NCI-H1092 treated with DMSO at 0.1 percent for 48 hours (cell line): ENCODE measurements around the gene LURAP1L.

Source experiments
- DNase-seq: peaks from one replicate; lab custom pipeline; 2025; lab: John Stamatoyannopoulos, UW

LURAP1L gene

GRCh38 chr9:12813960-12814876 lies 39.4 kb downstream of the LURAP1L start:
- peak; percentile 92 for DNase-seq

- DNase-seq = no peak
Observed at GRCh38 chr9:12814877-12815237, 40.0 kb downstream of the LURAP1L start.

DNA sequence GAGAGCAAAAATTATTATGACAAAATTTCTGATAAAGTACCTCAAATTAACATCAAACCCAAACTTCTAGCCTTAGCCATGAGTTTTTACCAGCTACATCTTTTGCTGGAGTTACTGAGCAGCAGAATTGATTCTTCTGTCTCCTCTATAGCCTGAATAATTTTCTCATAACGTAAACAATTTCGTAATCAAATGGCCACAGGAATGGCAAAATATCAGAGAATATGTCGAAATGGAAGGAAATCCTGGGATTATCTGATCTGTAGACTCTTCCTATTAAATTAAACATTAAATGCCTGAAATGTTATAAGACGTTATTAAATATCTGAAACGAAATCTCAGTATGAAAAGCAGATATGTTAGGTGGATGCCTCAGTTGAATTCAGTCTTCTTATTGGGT lies 41.1 kb downstream of the LURAP1L start:
- DNase-seq = no peak

- DNase-seq = no peak
Observed at GRCh38 chr9:12816656-12817101, 41.9 kb downstream of the LURAP1L start.

- DNase-seq = no peak
Observed at GRCh38 chr9:12817702-12818101, 42.9 kb downstream of the LURAP1L start.

- no peak for DNase-seq
Observed at GRCh38 chr9:12818431-12819000, 43.7 kb downstream of the LURAP1L start.

DNA sequence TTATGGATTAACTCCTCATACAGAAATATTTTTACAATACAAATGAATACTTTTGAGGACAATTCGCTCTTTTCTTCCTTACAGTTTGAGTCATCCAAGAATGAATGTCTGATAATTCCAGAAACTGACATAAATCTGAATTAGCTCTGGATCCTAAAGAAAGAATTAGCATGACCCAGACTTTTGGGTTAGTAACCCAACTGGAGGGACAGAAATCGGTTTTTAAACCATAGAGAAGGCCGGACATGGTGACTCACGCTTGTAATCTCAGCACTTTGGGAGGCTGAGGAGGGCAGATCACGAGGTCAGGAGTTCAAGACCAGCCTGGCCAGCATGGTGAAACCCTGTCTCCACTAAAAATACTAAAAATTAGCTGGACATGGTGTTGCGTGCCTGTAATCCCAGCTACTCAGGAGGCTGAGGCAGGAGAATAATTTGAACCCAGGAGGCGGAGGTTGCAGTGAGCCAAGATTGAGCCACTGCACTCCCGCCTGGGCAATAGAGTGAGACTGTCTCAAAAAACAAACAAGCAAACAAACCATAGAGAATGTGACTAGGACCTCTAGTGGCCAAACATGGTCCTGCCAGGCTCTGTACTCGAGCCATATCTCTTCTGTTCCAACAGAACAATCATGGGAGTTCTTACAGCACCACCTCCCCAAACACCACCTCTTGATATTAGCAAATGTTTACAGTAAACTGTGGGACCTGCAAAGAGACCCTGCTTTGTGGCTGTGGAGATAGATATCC lies 44.8 kb downstream of the LURAP1L start:
- DNase-seq = no peak

- no peak for DNase-seq
Observed at GRCh38 chr9:12822111-12822510, 47.3 kb downstream of the LURAP1L start.

GRCh38 chr9:12826924-12827565 lies 52.2 kb downstream of the LURAP1L start:
- DNase-seq = no peak

- no peak for DNase-seq
Observed at GRCh38 chr9:12833701-12834100, 58.9 kb downstream of the LURAP1L start.

- no peak for DNase-seq
Observed at GRCh38 chr9:12838546-12838945, 63.7 kb downstream of the LURAP1L start.

- DNase-seq = no peak
Observed at GRCh38 chr9:12843735-12844134, 68.9 kb downstream of the LURAP1L start.

DNA sequence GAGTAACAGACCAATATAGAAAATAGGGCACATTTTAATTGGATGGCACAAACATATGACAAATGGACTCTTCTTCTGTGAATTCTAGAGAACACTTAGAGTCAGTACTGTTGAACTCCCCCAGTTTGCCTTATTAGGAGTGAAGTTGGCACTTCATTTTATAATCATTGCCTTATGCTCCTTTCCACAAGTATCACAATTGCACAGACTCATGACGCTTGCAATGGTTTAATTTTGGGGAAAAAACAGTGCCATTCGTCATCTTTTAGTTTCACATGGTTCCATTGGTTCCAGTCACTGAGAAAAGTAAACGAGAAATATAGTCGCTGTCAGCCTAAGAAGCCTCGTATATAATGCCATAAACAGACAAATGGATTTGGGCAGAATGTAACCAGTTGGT lies 71.2 kb downstream of the LURAP1L start:
- no peak for DNase-seq

- DNase-seq = no peak
Observed at GRCh38 chr9:12847561-12847960, 72.7 kb downstream of the LURAP1L start.

DNA sequence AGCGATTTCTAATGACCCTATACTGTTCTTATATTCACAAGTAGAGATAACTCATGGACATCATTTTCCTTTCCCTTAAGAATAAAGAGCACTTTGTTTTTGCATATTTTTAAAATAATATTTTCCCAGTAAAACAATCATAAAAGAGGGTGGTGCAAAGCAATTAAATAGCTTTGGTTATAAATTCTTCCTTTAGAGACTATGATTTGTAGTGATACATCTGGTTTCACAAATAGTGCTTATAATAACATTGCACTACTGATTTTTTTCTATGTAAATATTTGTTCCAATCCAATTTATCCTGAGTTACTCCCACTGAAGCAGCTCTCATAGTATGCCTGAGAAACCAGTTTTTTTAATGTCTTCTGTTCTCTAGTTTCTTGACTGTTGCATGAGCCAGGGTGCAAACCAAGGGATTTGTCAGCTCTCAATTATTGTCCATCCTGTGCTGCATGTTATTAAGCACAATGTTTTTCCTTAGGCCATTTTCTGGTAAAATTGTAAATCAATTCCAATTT lies 74.7 kb downstream of the LURAP1L start:
- no peak for DNase-seq

DNA sequence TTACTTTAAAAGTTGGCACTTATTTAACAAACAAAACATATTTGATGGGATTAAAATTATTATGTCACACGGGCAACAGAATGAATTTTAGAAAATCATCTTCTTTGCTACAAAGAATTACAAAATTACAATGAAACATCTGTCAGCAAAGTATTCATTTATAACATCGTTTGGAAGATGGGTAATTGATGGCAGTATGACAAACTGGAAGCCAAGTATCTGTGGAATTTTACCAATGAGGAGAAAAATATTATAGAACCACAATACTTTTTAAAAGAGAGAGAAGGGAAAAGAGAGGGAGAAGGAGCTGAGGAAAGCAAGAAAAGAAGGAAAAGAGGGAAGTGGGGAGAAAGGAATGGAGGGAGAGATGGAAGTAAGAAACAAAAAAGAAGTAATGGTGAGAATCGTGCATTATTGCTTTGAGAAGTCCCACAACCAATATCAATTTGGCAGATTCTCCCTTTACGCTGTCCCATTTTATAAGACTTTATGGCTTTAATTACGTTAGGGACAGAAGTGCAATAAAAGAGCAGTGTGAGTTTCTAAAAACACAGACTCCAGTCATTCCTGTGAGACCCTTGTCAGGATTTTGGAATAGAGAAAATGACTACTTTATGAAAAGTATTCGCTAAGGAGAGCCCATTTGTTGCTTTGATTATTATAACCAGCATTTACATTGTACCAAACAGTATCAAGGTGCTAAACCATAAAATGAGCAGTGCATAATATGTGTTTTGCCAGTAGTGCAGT lies 76.7 kb downstream of the LURAP1L start:
- DNase-seq = no peak

DNA sequence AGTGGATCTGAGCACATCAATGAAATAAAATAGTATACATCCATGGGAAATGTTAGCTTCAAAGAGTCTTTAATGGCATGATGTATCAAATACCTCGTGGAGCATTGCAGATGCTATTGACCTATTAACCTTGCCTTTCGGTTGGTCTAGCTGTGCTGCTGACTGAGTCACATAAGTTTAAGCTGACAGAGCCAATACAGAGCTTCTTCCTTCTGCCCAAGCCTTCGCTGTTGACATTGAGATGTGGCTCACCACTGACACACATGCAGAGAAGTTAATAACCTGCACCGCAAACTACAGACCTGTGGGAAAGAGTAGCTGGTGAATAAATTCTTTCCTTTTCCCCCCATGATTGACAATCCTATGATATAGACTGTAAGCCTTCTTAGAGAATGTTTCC lies 78.2 kb downstream of the LURAP1L start:
- no peak for DNase-seq

DNA sequence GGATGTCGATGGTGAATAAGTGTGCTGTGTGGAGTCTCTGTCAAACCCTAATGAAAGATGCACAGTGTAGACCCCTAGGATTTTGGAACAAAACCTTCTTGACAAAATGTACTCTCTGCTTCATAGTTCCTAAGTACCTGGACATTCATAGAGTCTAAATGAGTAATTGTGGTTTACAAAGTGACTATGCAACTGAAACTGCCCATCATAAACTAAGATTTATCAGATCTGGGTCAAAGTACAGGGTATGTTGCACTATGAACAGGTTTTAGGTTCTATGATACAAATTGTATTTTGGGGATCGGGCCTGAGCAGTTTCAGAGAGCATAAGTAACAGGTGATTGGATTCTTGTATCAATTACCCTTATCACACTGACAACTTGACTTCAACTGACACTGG lies 79.4 kb downstream of the LURAP1L start:
- no peak for DNase-seq

DNA sequence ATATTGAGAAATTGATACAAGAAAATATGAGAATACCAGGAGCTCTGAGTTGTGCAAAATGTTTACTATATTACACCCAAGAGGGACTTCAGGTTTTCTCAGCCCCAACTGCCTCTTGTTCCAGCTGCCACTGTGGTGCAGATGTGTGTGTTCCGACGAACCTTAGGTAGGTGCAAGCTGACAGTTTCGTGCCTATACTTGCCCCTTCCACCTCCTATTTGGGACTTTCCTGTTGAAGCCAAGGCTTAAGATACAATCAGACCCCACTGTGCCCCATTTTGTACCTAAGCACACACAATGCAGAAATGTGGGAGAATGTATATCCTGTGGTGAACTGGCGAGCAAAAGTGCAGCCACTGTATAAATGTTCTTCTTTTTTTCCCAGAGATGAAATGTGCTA lies 80.2 kb downstream of the LURAP1L start:
- DNase-seq = no peak

- DNase-seq = no peak
Observed at GRCh38 chr9:12856603-12857002, 81.8 kb downstream of the LURAP1L start.

DNA sequence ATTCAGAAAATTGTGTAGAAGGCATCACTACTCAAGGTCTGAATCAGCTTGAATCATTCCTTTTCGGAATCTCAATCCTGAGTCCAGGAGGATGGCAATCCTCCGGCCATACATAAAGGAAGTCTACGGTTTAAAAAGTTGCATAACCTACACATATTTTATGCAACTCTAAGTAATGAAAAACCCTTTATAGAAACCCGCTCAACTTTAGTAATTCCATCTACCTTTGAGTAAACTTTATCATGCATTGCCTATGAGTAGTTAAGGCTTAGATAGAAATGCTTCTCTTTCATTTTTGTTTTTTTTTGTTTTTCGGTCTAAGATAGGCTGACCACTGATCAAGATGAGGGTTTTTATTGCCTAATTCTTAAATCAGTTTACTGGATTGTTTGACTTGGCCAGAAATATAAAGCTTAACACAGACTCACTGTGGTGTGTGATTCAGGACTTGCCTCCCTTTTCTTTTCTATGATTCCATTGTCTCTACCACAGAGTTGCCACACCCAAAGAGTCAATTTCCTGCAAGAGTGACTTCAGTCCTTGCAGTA lies 85.0 kb downstream of the LURAP1L start:
- no peak for DNase-seq
